WTC11 (cell line): ENCODE results near the gene TMEM62. TPM values are rescaled to one million over a fixed set of nuclear protein-coding genes. Genes with fewer than 3 reads are reported as not detected.
"Not testable (repeated sequence)": the region's sequence is repeated elsewhere in the genome, so short reads cannot be mapped to it uniquely, and the experiment has no call there.

Experiments used
- ATAC-seq: fragments of 200-7000 bp; cut with Tn5 transposase; 2 replicates; pipeline ENCODE4 v1.10.0; 2021; ENCODE audit warnings: mild to moderate bottlenecking, moderate library complexity
- CTCF ChIA-PET: fragments of 300-600 bp; sonication (Branson Sonifier 250); formaldehyde crosslinking; loops from one replicate; lab custom pipeline; 2021; ENCODE audit warnings: antibody characterized with exemption; lab: Charles Lee
- POLR2A ChIA-PET: fragments of 350-600 bp; sonication (Branson Sonifier 250); formaldehyde crosslinking; loops from one replicate; lab custom pipeline; 2021; ENCODE audit warnings: antibody characterized with exemption; lab: Charles Lee
- DNase-seq: peaks from one replicate; pipeline ENCODE4 v3.0.0; 2021; ENCODE audit warnings: low spot score
- H3K27ac Mint-ChIP-seq: 2 replicates; pipeline ENCODE4 v1.8.0; 2021; ENCODE audit warnings: mixed read lengths
- H3K27me3 Mint-ChIP-seq: 2 replicates; pipeline ENCODE4 v1.8.0; 2021; ENCODE audit warnings: low read depth, mild to moderate bottlenecking, moderate library complexity, mixed read lengths
- H3K36me3 Mint-ChIP-seq: 2 replicates; pipeline ENCODE4 v1.8.0; 2021; ENCODE audit warnings: mixed read lengths
- H3K4me1 Mint-ChIP-seq: 2 replicates; pipeline ENCODE4 v1.8.0; 2022; ENCODE audit warnings: mixed read lengths
- H3K4me3 Mint-ChIP-seq: 2 replicates; pipeline ENCODE4 v1.8.0; 2021; ENCODE audit warnings: mild to moderate bottlenecking, moderate library complexity, mixed read lengths
- H3K9me3 Mint-ChIP-seq: 2 replicates; pipeline ENCODE4 v1.8.0; 2021; ENCODE audit warnings: mixed read lengths
- ATF1 ChIP-seq: sonication (generic); formaldehyde crosslinking; IDR thresholded peaks from 2 replicates; pipeline ENCODE4 v1.8.1; 2023; ENCODE audit warnings: mild to moderate bottlenecking, moderate library complexity, missing genetic modification reagents
- FOXJ3 ChIP-seq: sonication (generic); formaldehyde crosslinking; IDR thresholded peaks from 2 replicates; pipeline ENCODE4 v1.9.0; 2021; ENCODE audit warnings: missing genetic modification reagents, mild to moderate bottlenecking, borderline replicate concordance
- GABPB1 ChIP-seq: sonication (generic); formaldehyde crosslinking; IDR thresholded peaks from 2 replicates; pipeline ENCODE4 v1.8.1; 2023; ENCODE audit warnings: mild to moderate bottlenecking, missing genetic modification reagents
- GRHL2 ChIP-seq: fragments of 250-450 bp; sonication (Bioruptor Pico); IDR thresholded peaks from 2 replicates; pipeline ENCODE4 v1.8.0; 2022; ENCODE audit warnings: mild to moderate bottlenecking, moderate library complexity; ENCODE audit not compliant: insufficient replicate concordance, severe bottlenecking
- MAX ChIP-seq: sonication (generic); formaldehyde crosslinking; IDR thresholded peaks from 2 replicates; pipeline ENCODE4 v1.8.0; 2022; ENCODE audit warnings: mild to moderate bottlenecking, missing genetic modification reagents
- MXD4 ChIP-seq: fragments of 250-450 bp; sonication (Bioruptor Pico); IDR thresholded peaks from 2 replicates; pipeline ENCODE4 v1.8.0; 2021; ENCODE audit warnings: mild to moderate bottlenecking, moderate library complexity, borderline replicate concordance
- MYBL2 ChIP-seq: sonication (generic); formaldehyde crosslinking; IDR thresholded peaks from 2 replicates; pipeline ENCODE4 v1.8.1; 2023; ENCODE audit warnings: mild to moderate bottlenecking, moderate library complexity, missing genetic modification reagents
- STAT6 ChIP-seq: sonication (generic); formaldehyde crosslinking; conservative IDR thresholded peaks from 2 replicates; pipeline ENCODE4 v1.8.1; 2023; ENCODE audit warnings: mild to moderate bottlenecking, low read depth, missing genetic modification reagents, moderate library complexity
- TCF7 ChIP-seq: sonication (generic); formaldehyde crosslinking; IDR thresholded peaks from 2 replicates; pipeline ENCODE4 v1.8.0; 2022; ENCODE audit warnings: mild to moderate bottlenecking, low read depth, missing genetic modification reagents, moderate library complexity
- ZNF121 ChIP-seq: sonication (generic); formaldehyde crosslinking; IDR thresholded peaks from 2 replicates; pipeline ENCODE4 v1.8.0; 2023; ENCODE audit warnings: missing genetic modification reagents
- ZNF232 ChIP-seq: sonication (generic); formaldehyde crosslinking; IDR thresholded peaks from 2 replicates; pipeline ENCODE4 v1.8.0; 2022; ENCODE audit warnings: mild to moderate bottlenecking, missing genetic modification reagents
- ZNF396 ChIP-seq: fragments of 250-450 bp; sonication (Bioruptor Pico); IDR thresholded peaks from 2 replicates; pipeline ENCODE4 v1.8.0; 2021; ENCODE audit warnings: mild to moderate bottlenecking, moderate library complexity, borderline replicate concordance
- total RNA-seq: library from RNA; stranded (reverse); gene quantifications from 3 replicates; pipeline ENCODE4 v1.2.3, GENCODE V29; 2021
- TF ChIP-seq, protein P1 (sequence below): fragments of 250-450 bp; sonication (Bioruptor Pico); IDR thresholded peaks from 2 replicates; pipeline ENCODE4 v1.9.0; 2021; ENCODE audit warnings: mild to moderate bottlenecking
- TF ChIP-seq, protein P2 (sequence below): sonication (generic); formaldehyde crosslinking; IDR thresholded peaks from 2 replicates; pipeline ENCODE4 v1.8.1; 2023; ENCODE audit warnings: mild to moderate bottlenecking, missing genetic modification reagents, moderate library complexity

The TMEM62 gene
- total RNA-seq, 1 experiment from 2014 or later, result 5.6 TPM

- POLR2A ChIA-PET, H3K4me1 Mint-ChIP-seq, H3K27ac Mint-ChIP-seq, CTCF ChIA-PET, H3K36me3 Mint-ChIP-seq, DNase-seq, H3K4me3 Mint-ChIP-seq, ATAC-seq: not testable (repeated sequence)
- Mint-ChIP-seq H3K9me3 (peaks cover 27% of the 10 kb centered on the region), H3K27me3 (peaks cover 61% of the 10 kb centered on the region)
Observed at GRCh38 chr15:43128174-43128979, 5.0 kb upstream of the TMEM62 start.

- H3K27me3 Mint-ChIP-seq, result peaks cover 60% of the 10 kb centered on the region
- H3K4me1 Mint-ChIP-seq, result 0 out of 2 replicates have a peak, but pooled peaks cover 4% of the 10 kb centered on the region
- no peak for DNase-seq
- no peak for ATAC-seq
- H3K9me3 Mint-ChIP-seq, result peaks cover 27% of the 10 kb centered on the region
- no peak overlapping the region for H3K27ac Mint-ChIP-seq
- no peak overlapping the region for H3K4me3 Mint-ChIP-seq
- H3K36me3 Mint-ChIP-seq, result peaks cover 6% of the 10 kb centered on the region; the same call in 1 of the 2 replicates
- CTCF ChIA-PET, result no interaction called here
- TF ChIP-seq, protein P1, sequence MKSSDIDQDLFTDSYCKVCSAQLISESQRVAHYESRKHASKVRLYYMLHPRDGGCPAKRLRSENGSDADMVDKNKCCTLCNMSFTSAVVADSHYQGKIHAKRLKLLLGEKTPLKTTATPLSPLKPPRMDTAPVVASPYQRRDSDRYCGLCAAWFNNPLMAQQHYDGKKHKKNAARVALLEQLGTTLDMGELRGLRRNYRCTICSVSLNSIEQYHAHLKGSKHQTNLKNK (CRISPR knock-in tag), result no peak
- TF ChIP-seq GRHL2 (CRISPR knock-in tag) (no peak), MAX (CRISPR knock-in tag) (no peak), MXD4 (CRISPR knock-in tag) (no peak)
- POLR2A ChIA-PET, result no interaction called here
Observed at GRCh38 chr15:43128980-43129335, 4.4 kb upstream of the TMEM62 start.

DNA sequence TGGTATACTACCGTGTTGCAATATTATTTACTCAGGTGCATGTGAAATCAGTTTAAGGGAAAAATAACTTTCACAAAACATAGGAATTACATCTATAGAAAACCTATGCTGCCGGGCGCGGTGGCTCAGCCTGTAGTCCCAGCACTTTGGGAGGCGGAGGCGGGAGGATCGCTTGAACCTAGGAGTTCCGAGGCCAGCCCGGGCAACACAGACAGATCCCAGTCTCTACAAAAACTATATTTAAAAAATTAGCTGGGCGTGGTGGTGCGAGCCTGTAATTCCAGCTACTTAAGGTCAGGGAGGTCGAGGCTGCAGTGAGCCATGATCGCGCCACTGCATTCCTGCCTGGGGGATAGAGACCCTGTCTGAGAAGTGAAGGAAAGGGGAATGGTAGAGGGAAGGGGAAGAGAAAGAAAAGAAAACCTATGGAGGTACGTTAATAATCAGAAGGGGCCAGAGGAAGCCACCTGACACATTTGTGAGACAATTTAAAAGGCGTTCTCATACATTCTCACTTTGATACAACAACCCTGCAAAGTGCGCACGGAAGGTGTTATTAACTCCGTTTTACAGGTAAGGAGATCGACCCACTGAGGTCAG, 456 bp upstream of the TMEM62 start:
- DNase-seq (peak; percentile 17), ATAC-seq (peak; percentile 8; the same call in 1 of the 2 replicates)
- Mint-ChIP-seq H3K27me3 (peaks cover 65% of the 10 kb centered on the region), H3K36me3 (peaks cover 6% of the 10 kb centered on the region; the same call in 1 of the 2 replicates), H3K4me3 (peak overlapping the region; percentile 76), H3K4me1 (peaks cover 16% of the 10 kb centered on the region), H3K9me3 (peaks cover 23% of the 10 kb centered on the region), H3K27ac (peak overlapping the region; percentile 40)
- ChIA-PET CTCF (interaction anchor here (1.8 kb wide), 1 partner anchor 72 kb away, joined by 7 read pairs; no protein-coding TSS in a partner anchor), POLR2A (no interaction called here)
- TF ChIP-seq ZNF232, result no peak
- no peak for TF ChIP-seq MYBL2
- no peak for TF ChIP-seq ATF1 (CRISPR knock-in tag)
- no peak for TF ChIP-seq STAT6 (CRISPR knock-in tag)
- 0 out of 2 replicates have a peak, but pooled peaks have one; percentile 7 for TF ChIP-seq GABPB1
- TF ChIP-seq ZNF121 (CRISPR knock-in tag), result peak; percentile 64
- TF ChIP-seq FOXJ3 (CRISPR knock-in tag), result no peak
- no peak for TF ChIP-seq TCF7 (CRISPR knock-in tag)

DNA sequence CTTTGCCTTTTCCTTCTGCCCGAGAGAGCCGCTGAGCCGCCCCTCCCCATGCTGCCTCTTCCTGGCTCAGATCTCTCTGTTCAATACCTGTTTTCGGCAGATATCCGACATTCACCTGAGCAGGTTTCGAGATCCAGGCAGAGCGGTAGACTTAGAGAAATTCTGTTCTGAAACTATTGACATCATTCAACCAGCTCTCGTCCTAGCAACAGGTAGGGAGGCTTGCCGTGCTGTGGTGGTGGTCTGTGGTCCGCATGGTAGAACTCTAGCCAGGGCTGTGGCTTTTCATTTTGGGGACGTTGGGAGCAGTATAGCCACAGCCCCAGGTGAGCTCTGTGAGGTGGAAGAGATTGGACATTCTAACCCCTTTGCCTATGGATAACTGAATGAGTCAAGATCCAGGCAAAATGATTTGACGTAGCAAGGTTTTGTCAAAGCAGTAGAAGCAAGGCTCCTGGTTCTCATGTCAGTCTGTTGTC, 810 bp downstream of the TMEM62 start:
- ChIA-PET POLR2A (no interaction called here), CTCF (interaction anchor here (1.8 kb wide), 1 partner anchor 70 kb away, joined by 7 read pairs; no protein-coding TSS in a partner anchor)
- no peak for DNase-seq
- peaks cover 4% of the 10 kb centered on the region for H3K36me3 Mint-ChIP-seq
- H3K9me3 Mint-ChIP-seq, result peaks cover 11% of the 10 kb centered on the region
- peak overlapping the region; percentile 87 for H3K4me3 Mint-ChIP-seq
- peaks cover 55% of the 10 kb centered on the region for H3K27me3 Mint-ChIP-seq
- TF ChIP-seq ZNF396 (CRISPR knock-in tag) (no peak), MAX (CRISPR knock-in tag) (no peak), FOXJ3 (CRISPR knock-in tag) (no peak)
- TF ChIP-seq, protein P2, sequence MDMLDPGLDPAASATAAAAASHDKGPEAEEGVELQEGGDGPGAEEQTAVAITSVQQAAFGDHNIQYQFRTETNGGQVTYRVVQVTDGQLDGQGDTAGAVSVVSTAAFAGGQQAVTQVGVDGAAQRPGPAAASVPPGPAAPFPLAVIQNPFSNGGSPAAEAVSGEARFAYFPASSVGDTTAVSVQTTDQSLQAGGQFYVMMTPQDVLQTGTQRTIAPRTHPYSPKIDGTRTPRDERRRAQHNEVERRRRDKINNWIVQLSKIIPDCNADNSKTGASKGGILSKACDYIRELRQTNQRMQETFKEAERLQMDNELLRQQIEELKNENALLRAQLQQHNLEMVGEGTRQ, result no peak
- H3K27ac Mint-ChIP-seq, result peak overlapping the region; percentile 53; the same call in 1 of the 2 replicates
- peak; percentile 38 for ATAC-seq
- H3K4me1 Mint-ChIP-seq, result peaks cover 16% of the 10 kb centered on the region
